DMS153 (cell line): Measurements from ENCODE around the gene PLAC8L1.

ENCODE experiments used
- DNase-seq: peaks from one replicate; lab custom pipeline; 2025; lab: John Stamatoyannopoulos, UW

Gene PLAC8L1

GRCh38 chr5:146079695-146080373 is 25.5 kb downstream of the PLAC8L1 start:
- no peak for DNase-seq

DNA sequence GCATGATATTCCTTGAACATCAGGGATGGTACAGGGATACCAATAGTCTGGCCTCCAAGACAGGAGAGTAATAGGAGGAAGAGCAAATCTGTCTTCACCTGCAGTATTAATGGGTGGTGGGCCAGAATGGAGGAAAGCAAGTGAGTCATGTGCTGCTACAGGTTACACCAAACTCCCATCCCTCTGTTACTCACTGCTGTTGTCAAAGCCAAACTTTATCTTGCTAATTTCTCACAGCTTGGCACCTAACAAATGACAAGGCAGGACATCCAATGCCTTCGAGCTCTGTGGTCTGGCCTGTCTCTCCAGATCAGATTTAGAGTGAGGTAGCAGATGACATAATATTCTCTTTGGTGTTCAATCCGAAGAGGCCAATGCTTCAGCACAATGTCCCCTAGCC is 26.8 kb downstream of the PLAC8L1 start:
- DNase-seq = no peak

GRCh38 chr5:146076455-146076854 is 28.9 kb downstream of the PLAC8L1 start:
- DNase-seq = peak; percentile 10

DNA sequence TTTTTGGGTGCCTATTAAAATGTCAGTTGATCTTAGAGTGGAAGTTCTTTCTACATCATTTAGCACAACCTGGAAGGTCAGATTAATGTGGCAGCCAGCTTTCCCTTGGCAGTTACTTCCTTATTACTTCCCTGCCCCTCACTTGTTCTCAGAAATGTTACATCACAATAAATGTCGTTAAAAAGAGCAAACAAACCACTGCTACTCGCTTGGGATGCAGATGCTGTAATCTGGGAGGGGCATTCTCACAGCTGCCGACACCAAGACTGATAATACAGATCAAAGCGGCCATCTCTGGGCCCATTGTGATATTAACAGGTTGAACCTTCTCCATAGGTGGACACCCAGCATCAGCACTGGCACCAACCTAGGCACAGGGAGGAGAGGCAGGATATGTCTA is 29.3 kb downstream of the PLAC8L1 start:
- DNase-seq = peak; percentile 74

DNA sequence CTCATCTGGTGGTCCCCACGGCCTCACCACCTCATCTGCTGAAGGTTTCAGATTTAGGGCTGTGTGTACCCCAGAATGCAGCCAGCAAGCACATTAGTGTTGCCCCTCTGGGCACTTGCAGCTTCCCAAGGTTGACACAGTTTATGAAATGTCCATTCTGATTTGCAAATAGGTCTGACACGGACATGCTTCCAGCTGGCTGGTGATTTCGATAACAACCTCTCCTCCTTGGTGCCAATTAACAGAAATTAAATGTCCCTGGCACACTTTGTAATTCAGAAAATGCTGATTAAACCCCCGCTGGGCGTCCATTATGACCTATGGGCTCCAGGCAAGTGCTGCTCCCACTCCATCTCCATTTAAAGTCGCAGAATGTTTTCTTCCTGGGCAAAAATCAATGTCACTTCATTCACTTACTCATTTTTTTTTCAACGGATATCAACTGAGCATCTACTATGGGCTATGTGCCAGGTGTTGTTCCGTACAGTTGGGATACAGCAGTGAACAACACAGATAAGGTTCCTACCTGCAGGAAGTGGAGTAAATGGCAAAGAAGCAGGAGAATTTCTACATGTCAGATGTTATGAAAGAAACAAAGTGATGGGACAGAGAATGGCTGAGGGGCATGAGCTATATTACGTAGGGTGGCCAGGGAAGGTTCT is 32.0 kb downstream of the PLAC8L1 start:
- no peak for DNase-seq

GRCh38 chr5:146072595-146072994 is 32.8 kb downstream of the PLAC8L1 start:
- no peak for DNase-seq

GRCh38 chr5:146071171-146071570 is 34.2 kb downstream of the PLAC8L1 start:
- DNase-seq = no peak

GRCh38 chr5:146070746-146071145 is 34.6 kb downstream of the PLAC8L1 start:
- no peak for DNase-seq

- DNase-seq = no peak
These were observed 35.6 kb downstream of the PLAC8L1 start for GRCh38 chr5:146069780-146070099.

- no peak for DNase-seq
These were observed 36.2 kb downstream of the PLAC8L1 start for GRCh38 chr5:146068977-146069779.

GRCh38 chr5:146068206-146068605 is 37.2 kb downstream of the PLAC8L1 start:
- no peak for DNase-seq

- no peak for DNase-seq
These were observed 38.4 kb downstream of the PLAC8L1 start for GRCh38 chr5:146066968-146067367.

GRCh38 chr5:146060221-146060585 is 45.2 kb downstream of the PLAC8L1 start:
- no peak for DNase-seq

- DNase-seq = no peak
These were observed 45.7 kb downstream of the PLAC8L1 start for GRCh38 chr5:146059460-146060220.

DNA sequence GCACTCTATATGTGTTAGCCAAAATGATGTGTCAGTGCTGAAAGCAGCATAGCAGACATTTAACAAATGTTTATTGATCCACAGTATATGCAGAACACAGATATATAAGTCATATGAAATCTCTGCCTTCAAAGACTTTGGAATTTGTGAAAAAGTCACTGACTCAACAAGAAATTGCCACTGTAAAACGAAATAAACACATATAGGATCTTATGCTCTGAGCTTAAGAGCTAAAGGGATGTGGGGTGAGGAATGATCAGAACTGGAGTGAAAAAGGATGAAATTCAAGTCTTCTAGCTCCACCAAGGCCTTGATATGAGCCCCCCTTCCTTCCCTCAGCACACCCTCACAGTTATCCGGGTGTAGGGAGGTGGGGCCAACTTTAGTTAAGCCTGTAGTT is 49.9 kb downstream of the PLAC8L1 start:
- no peak for DNase-seq

DNA sequence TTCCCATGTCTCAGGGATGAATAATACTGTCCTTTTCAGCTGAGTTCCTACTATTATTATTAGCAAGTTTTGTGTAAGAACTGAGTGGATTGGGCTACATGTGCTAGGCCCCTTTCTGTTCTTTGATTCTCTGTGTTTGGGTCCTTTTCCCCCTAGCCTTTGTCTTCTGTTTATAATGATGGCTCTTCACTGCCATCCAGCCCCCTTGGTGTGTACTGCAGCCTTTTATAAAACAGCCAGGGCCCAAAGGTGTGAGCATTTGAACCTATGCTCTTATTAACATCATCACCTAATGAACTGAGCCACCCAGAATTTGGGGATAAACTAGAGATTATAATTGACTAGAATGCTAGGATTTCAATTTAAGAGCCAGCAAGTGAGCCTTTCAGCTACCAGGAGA is 52.6 kb downstream of the PLAC8L1 start:
- DNase-seq = no peak

- no peak for DNase-seq
These were observed 53.7 kb downstream of the PLAC8L1 start for GRCh38 chr5:146051678-146052077.

GRCh38 chr5:146050086-146050485 is 55.3 kb downstream of the PLAC8L1 start:
- DNase-seq = no peak

GRCh38 chr5:146049704-146050026 is 55.7 kb downstream of the PLAC8L1 start:
- no peak for DNase-seq

DNA sequence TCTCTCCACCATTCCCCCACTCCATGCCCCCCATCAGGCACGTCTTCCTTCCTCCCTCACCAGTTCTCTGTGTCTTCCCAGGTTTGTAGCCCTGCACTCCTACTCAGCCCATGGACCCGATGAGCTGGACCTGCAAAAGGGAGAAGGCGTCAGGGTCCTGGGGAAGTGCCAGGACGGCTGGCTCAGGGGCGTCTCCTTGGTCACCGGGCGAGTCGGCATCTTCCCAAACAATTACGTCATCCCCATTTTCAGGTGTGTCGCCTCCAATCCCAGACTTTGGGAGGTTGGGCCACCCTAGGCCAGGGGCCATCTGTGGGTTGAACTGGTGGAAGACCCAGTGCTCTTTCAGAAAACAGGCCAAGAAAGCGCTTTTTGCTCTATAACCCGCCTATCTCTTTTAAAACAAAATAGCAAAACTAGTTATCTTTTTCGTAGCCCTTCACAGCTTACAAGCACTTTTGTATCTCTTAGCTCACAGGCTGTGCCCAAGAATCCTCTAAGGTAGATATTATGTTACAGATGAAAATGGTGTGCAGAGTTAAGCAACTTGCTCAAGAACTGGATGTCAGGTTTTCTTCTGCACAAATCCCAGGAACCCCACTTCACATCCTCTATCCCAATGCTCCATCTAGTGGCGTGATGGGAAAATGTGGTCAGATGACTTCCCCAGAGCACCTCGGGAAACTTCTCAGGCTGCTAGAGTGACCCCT is 56.2 kb downstream of the PLAC8L1 start:
- peak; percentile 20 for DNase-seq

GRCh38 chr5:146047396-146047795 is 58.0 kb downstream of the PLAC8L1 start:
- DNase-seq = no peak

GRCh38 chr5:146043722-146044121 is 61.7 kb downstream of the PLAC8L1 start:
- no peak for DNase-seq
